WTC11 (cell line): Measurements from ENCODE around the gene SRC. TPM values are rescaled to one million over a fixed set of nuclear protein-coding genes. Genes with fewer than 3 reads are reported as not detected.
A peak's percentile ranks its signal among the peaks of the same experiment; 100 is the strongest.

Experiments used
- ATAC-seq: fragments of 200-7000 bp; cut with Tn5 transposase; 2 replicates; pipeline ENCODE4 v1.10.0; 2021; ENCODE audit warnings: mild to moderate bottlenecking, moderate library complexity
- CTCF ChIA-PET: fragments of 300-600 bp; sonication (Branson Sonifier 250); formaldehyde crosslinking; loops from one replicate; lab custom pipeline; 2021; ENCODE audit warnings: antibody characterized with exemption; lab: Charles Lee
- POLR2A ChIA-PET: fragments of 350-600 bp; sonication (Branson Sonifier 250); formaldehyde crosslinking; loops from one replicate; lab custom pipeline; 2021; ENCODE audit warnings: antibody characterized with exemption; lab: Charles Lee
- DNase-seq: peaks from one replicate; pipeline ENCODE4 v3.0.0; 2021; ENCODE audit warnings: low spot score
- H3K27ac Mint-ChIP-seq: 2 replicates; pipeline ENCODE4 v1.8.0; 2021; ENCODE audit warnings: mixed read lengths
- H3K27me3 Mint-ChIP-seq: 2 replicates; pipeline ENCODE4 v1.8.0; 2021; ENCODE audit warnings: low read depth, mild to moderate bottlenecking, moderate library complexity, mixed read lengths
- H3K36me3 Mint-ChIP-seq: 2 replicates; pipeline ENCODE4 v1.8.0; 2021; ENCODE audit warnings: mixed read lengths
- H3K4me1 Mint-ChIP-seq: 2 replicates; pipeline ENCODE4 v1.8.0; 2022; ENCODE audit warnings: mixed read lengths
- H3K4me3 Mint-ChIP-seq: 2 replicates; pipeline ENCODE4 v1.8.0; 2021; ENCODE audit warnings: mild to moderate bottlenecking, moderate library complexity, mixed read lengths
- H3K9me3 Mint-ChIP-seq: 2 replicates; pipeline ENCODE4 v1.8.0; 2021; ENCODE audit warnings: mixed read lengths
- CBFB ChIP-seq: sonication (generic); formaldehyde crosslinking; IDR thresholded peaks from 2 replicates; pipeline ENCODE4 v1.8.1; 2022; ENCODE audit warnings: mild to moderate bottlenecking, low read depth, missing genetic modification reagents
- EMX1 ChIP-seq: fragments of 250-450 bp; sonication (Bioruptor Pico); IDR thresholded peaks from 2 replicates; pipeline ENCODE4 v1.8.0; 2021; ENCODE audit warnings: mild to moderate bottlenecking
- JAZF1 ChIP-seq: fragments of 250-450 bp; sonication (Bioruptor Pico); IDR thresholded peaks from 2 replicates; pipeline ENCODE4 v1.9.0; 2021; ENCODE audit warnings: moderate library complexity, mild to moderate bottlenecking, inconsistent platforms
- MYBL2 ChIP-seq: sonication (generic); formaldehyde crosslinking; IDR thresholded peaks from 2 replicates; pipeline ENCODE4 v1.8.1; 2023; ENCODE audit warnings: mild to moderate bottlenecking, moderate library complexity, missing genetic modification reagents
- OVOL2 ChIP-seq: fragments of 250-450 bp; sonication (Bioruptor Pico); IDR thresholded peaks from 2 replicates; pipeline ENCODE4 v1.9.0; 2021; ENCODE audit warnings: mild to moderate bottlenecking, borderline replicate concordance
- PRRX2 ChIP-seq: fragments of 250-450 bp; sonication (Bioruptor Pico); IDR thresholded peaks from 2 replicates; pipeline ENCODE4 v1.8.0; 2021; ENCODE audit warnings: mild to moderate bottlenecking
- RELA ChIP-seq: sonication (generic); formaldehyde crosslinking; IDR thresholded peaks from 2 replicates; pipeline ENCODE4 v1.8.1; 2022; ENCODE audit warnings: missing genetic modification reagents, mild to moderate bottlenecking, borderline replicate concordance
- RORB ChIP-seq: fragments of 250-450 bp; sonication (Bioruptor Pico); IDR thresholded peaks from 2 replicates; pipeline ENCODE4 v1.9.0; 2021; ENCODE audit warnings: mild to moderate bottlenecking
- SMAD3 ChIP-seq: sonication (generic); formaldehyde crosslinking; IDR thresholded peaks from 2 replicates; pipeline ENCODE4 v1.8.0; 2022; ENCODE audit warnings: missing genetic modification reagents, mild to moderate bottlenecking, borderline replicate concordance
- TCF7 ChIP-seq: sonication (generic); formaldehyde crosslinking; IDR thresholded peaks from 2 replicates; pipeline ENCODE4 v1.8.0; 2022; ENCODE audit warnings: mild to moderate bottlenecking, low read depth, missing genetic modification reagents, moderate library complexity
- ZNF232 ChIP-seq: sonication (generic); formaldehyde crosslinking; IDR thresholded peaks from 2 replicates; pipeline ENCODE4 v1.8.0; 2022; ENCODE audit warnings: mild to moderate bottlenecking, missing genetic modification reagents
- ZNF263 ChIP-seq: sonication (generic); formaldehyde crosslinking; IDR thresholded peaks from 2 replicates; pipeline ENCODE4 v1.8.1; 2022; ENCODE audit warnings: low read depth, mild to moderate bottlenecking, moderate library complexity, missing genetic modification reagents
- ZNF423 ChIP-seq: fragments of 250-450 bp; sonication (Bioruptor Pico); IDR thresholded peaks from 2 replicates; pipeline ENCODE4 v2.1.2; 2022; ENCODE audit warnings: mild to moderate bottlenecking, moderate library complexity
- ZNF671 ChIP-seq: fragments of 250-450 bp; sonication (Bioruptor Pico); IDR thresholded peaks from 2 replicates; pipeline ENCODE4 v1.8.0; 2021; ENCODE audit warnings: mild to moderate bottlenecking
- total RNA-seq: library from RNA; stranded (reverse); gene quantifications from 3 replicates; pipeline ENCODE4 v1.2.3, GENCODE V29; 2021
- TF ChIP-seq, protein P1 (sequence below): sonication (generic); formaldehyde crosslinking; IDR thresholded peaks from 2 replicates; pipeline ENCODE4 v1.8.1; 2022; ENCODE audit warnings: low read depth, missing genetic modification reagents, borderline replicate concordance
- TF ChIP-seq, protein P2 (sequence below): fragments of 250-450 bp; sonication (Bioruptor Pico); IDR thresholded peaks from 2 replicates; pipeline ENCODE4 v1.9.0; 2021; ENCODE audit warnings: mild to moderate bottlenecking
- TF ChIP-seq, protein P3 (sequence below): sonication (generic); formaldehyde crosslinking; IDR thresholded peaks from 2 replicates; pipeline ENCODE4 v1.8.1; 2022; ENCODE audit warnings: missing genetic modification reagents, borderline replicate concordance
- TF ChIP-seq, protein P4 (sequence below): fragments of 200-600 bp; IDR thresholded peaks from 2 replicates; pipeline ENCODE4 v1.8.0; 2022; ENCODE audit warnings: antibody characterized with exemption

SRC gene
- total RNA-seq, 1 experiment from 2014 or later, result 33.3 TPM

DNA sequence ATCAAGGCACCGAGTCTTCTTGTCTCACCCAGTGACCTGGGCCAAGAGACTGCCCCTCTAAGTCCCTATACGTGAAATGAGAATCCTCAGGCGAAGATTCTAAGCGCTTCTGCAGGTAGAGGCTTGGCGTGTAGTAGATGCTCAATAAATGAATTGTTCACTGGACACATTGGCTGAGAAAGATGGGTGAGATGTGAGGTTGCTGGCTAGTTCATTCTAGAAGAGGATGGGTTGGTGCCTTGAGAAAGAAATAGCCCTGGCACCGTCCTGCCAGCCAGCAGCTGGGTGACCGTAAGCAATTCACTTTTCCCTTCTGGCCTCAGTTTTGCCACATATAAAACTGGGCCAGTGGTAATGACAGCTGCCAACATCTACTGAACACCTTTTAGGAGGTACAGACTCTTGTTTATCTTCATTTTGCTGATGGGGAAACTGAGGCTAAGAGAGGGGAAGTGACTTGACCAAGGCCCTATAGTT, 1.4 kb downstream of the SRC start (continued):
- TF ChIP-seq, protein P1, sequence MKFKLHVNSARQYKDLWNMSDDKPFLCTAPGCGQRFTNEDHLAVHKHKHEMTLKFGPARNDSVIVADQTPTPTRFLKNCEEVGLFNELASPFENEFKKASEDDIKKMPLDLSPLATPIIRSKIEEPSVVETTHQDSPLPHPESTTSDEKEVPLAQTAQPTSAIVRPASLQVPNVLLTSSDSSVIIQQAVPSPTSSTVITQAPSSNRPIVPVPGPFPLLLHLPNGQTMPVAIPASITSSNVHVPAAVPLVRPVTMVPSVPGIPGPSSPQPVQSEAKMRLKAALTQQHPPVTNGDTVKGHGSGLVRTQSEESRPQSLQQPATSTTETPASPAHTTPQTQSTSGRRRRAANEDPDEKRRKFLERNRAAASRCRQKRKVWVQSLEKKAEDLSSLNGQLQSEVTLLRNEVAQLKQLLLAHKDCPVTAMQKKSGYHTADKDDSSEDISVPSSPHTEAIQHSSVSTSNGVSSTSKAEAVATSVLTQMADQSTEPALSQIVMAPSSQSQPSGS, result no peak
- TF ChIP-seq OVOL2 (CRISPR knock-in tag) (no peak), RORB (CRISPR knock-in tag) (no peak)
- TF ChIP-seq, protein P2, sequence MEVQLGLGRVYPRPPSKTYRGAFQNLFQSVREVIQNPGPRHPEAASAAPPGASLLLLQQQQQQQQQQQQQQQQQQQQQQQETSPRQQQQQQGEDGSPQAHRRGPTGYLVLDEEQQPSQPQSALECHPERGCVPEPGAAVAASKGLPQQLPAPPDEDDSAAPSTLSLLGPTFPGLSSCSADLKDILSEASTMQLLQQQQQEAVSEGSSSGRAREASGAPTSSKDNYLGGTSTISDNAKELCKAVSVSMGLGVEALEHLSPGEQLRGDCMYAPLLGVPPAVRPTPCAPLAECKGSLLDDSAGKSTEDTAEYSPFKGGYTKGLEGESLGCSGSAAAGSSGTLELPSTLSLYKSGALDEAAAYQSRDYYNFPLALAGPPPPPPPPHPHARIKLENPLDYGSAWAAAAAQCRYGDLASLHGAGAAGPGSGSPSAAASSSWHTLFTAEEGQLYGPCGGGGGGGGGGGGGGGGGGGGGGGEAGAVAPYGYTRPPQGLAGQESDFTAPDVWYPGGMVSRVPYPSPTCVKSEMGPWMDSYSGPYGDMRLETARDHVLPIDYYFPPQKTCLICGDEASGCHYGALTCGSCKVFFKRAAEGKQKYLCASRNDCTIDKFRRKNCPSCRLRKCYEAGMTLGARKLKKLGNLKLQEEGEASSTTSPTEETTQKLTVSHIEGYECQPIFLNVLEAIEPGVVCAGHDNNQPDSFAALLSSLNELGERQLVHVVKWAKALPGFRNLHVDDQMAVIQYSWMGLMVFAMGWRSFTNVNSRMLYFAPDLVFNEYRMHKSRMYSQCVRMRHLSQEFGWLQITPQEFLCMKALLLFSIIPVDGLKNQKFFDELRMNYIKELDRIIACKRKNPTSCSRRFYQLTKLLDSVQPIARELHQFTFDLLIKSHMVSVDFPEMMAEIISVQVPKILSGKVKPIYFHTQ, result no peak
- TF ChIP-seq, all 79 proteins: peak for 0

DNA sequence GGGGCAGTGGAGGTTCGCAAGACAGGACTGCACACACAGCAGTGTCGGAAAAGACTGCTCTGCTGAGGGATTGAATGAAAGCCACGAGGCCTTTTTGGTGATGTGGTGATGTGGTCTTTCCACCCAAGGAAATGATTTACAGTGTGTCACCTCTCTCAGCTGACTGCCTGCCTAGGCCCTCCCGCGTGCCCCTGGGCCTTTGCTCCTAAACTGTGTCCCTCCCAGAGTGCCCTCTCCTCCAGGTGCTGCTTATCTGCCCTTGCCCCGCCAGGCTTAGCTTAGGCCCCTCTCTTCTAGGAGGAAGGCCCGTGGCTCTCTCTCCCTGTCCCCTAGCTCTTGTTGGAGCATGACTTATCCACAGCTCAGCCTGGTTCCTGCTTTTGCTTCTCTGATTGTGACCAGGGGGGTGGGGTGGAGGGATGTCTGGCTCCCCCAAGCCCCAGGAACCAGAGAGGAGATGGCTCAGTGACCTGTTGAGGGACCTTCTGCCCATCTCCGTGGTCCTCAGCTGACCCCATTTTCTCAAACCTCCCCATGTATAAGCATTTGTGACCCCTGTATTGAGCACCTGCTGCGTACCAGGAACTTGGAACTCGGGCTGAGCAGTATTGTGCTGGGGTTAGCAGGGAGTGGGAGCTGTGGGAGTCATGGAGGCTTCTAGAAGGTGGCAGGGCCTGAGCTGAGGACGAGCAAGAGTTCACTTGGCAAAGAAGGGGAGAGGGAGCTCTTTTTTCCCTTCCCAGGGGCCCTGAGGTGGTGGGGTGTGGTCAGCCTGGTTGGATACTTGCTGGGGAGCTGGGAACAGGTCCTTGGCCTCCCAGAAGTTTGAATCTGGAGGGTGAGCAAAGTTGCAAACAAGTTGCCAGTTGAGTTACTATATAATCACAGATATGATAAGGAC, 2.2 kb downstream of the SRC start:
- POLR2A ChIA-PET, result no interaction called here
- peak overlapping the region; percentile 56 for H3K4me3 Mint-ChIP-seq
- H3K27me3 Mint-ChIP-seq, result no peaks in the 10 kb centered on the region
- H3K36me3 Mint-ChIP-seq, result 0 out of 2 replicates have a peak, but pooled peaks cover 3% of the 10 kb centered on the region
- CTCF ChIA-PET, result interaction anchor here (1.0 to 1.2 kb wide), 2 partner anchors 152 to 156 kb away, joined by 3 read pairs; no protein-coding TSS in a partner anchor
- H3K9me3 Mint-ChIP-seq, result no peaks in the 10 kb centered on the region
- ATAC-seq, result no peak
- no peak for TF ChIP-seq CBFB (CRISPR knock-in tag)
- no peak for TF ChIP-seq ZNF423 (CRISPR knock-in tag)
- TF ChIP-seq SMAD3 (CRISPR knock-in tag), result no peak
- TF ChIP-seq MYBL2, result no peak
- TF ChIP-seq, protein P3, sequence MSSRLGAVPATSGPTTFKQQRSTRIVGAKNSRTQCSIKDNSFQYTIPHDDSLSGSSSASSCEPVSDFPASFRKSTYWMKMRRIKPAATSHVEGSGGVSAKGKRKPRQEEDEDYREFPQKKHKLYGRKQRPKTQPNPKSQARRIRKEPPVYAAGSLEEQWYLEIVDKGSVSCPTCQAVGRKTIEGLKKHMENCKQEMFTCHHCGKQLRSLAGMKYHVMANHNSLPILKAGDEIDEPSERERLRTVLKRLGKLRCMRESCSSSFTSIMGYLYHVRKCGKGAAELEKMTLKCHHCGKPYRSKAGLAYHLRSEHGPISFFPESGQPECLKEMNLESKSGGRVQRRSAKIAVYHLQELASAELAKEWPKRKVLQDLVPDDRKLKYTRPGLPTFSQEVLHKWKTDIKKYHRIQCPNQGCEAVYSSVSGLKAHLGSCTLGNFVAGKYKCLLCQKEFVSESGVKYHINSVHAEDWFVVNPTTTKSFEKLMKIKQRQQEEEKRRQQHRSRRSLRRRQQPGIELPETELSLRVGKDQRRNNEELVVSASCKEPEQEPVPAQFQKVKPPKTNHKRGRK (CRISPR knock-in tag), result no peak
- no peak for TF ChIP-seq JAZF1
- TF ChIP-seq ZNF232 (CRISPR knock-in tag), result no peak
- TF ChIP-seq, protein P4, sequence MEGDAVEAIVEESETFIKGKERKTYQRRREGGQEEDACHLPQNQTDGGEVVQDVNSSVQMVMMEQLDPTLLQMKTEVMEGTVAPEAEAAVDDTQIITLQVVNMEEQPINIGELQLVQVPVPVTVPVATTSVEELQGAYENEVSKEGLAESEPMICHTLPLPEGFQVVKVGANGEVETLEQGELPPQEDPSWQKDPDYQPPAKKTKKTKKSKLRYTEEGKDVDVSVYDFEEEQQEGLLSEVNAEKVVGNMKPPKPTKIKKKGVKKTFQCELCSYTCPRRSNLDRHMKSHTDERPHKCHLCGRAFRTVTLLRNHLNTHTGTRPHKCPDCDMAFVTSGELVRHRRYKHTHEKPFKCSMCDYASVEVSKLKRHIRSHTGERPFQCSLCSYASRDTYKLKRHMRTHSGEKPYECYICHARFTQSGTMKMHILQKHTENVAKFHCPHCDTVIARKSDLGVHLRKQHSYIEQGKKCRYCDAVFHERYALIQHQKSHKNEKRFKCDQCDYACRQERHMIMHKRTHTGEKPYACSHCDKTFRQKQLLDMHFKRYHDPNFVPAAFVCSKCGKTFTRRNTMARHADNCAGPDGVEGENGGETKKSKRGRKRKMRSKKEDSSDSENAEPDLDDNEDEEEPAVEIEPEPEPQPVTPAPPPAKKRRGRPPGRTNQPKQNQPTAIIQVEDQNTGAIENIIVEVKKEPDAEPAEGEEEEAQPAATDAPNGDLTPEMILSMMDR, result no peak
- TF ChIP-seq PRRX2 (CRISPR knock-in tag), result no peak
- TF ChIP-seq ZNF671 (CRISPR knock-in tag), result no peak
- TF ChIP-seq RELA (CRISPR knock-in tag), result no peak
- no peak for TF ChIP-seq TCF7 (CRISPR knock-in tag)
- TF ChIP-seq EMX1 (CRISPR knock-in tag), result no peak
- no peak for TF ChIP-seq ZNF263 (CRISPR knock-in tag)
- H3K27ac Mint-ChIP-seq, result peak overlapping the region; percentile 35
- H3K4me1 Mint-ChIP-seq, result peaks cover 35% of the 10 kb centered on the region
- DNase-seq, result no peak
